Type B pancreatic cell (in vitro differentiated cells): Measurements from ENCODE around the gene PLCL1. TPM values are rescaled to one million over a fixed set of nuclear protein-coding genes. Genes with fewer than 3 reads are reported as not detected.

ENCODE experiments used
- DNase-seq: peaks from one replicate; pipeline ENCODE4 v3.0.0; 2021; ENCODE audit warnings: mixed read lengths; ENCODE audit not compliant: unreplicated experiment; ENCODE audit errors: extremely low spot score
- H3K27ac Mint-ChIP-seq: 2 replicates; pipeline ENCODE4 v1.8.0; 2021; ENCODE audit warnings: mild to moderate bottlenecking, mixed read lengths
- H3K27me3 Mint-ChIP-seq: 2 replicates; pipeline ENCODE4 v1.8.0; 2021; ENCODE audit warnings: mixed read lengths
- H3K36me3 Mint-ChIP-seq: 2 replicates; pipeline ENCODE4 v1.8.0; 2021; ENCODE audit warnings: mixed read lengths
- H3K4me1 Mint-ChIP-seq: one replicate; pipeline ENCODE4 v1.8.0; 2021; ENCODE audit warnings: mixed read lengths; ENCODE audit not compliant: unreplicated experiment
- H3K4me3 Mint-ChIP-seq: 2 replicates; pipeline ENCODE4 v1.8.0; 2021; ENCODE audit warnings: mild to moderate bottlenecking, mixed read lengths
- H3K9me3 Mint-ChIP-seq: 2 replicates; pipeline ENCODE4 v1.8.0; 2021; ENCODE audit warnings: mixed read lengths
- CTCF ChIP-seq: fragments of 200-600 bp; sonication (generic); conservative IDR thresholded peaks from 2 replicates; pipeline ENCODE4 v1.5.0; 2021; ENCODE audit warnings: antibody characterized with exemption, mild to moderate bottlenecking
- total RNA-seq: library from RNA; stranded (reverse); gene quantifications from 2 replicates; pipeline ENCODE4 v1.2.1, GENCODE V29; 2021; ENCODE audit warnings: low replicate concordance

PLCL1 gene
- total RNA-seq, 1 donor from 2014 or later: 4.4 TPM

GRCh38 chr2:197992482-197993133 lies 188.2 kb downstream of the PLCL1 start:
- Mint-ChIP-seq H3K27ac (no peak overlapping the region), H3K27me3 (no peaks in the 10 kb centered on the region), H3K9me3 (no peaks in the 10 kb centered on the region), H3K36me3 (peaks cover 4% of the 10 kb centered on the region), H3K4me3 (no peak overlapping the region), H3K4me1 (peaks cover 6% of the 10 kb centered on the region)
- no peak for TF ChIP-seq CTCF
- DNase-seq: no peak

- no peak overlapping the region for H3K4me3 Mint-ChIP-seq
- H3K27me3 Mint-ChIP-seq: no peaks in the 10 kb centered on the region
- H3K27ac Mint-ChIP-seq: no peak overlapping the region
- TF ChIP-seq CTCF: no peak
- H3K4me1 Mint-ChIP-seq: peaks cover 6% of the 10 kb centered on the region
- DNase-seq: no peak
- no peaks in the 10 kb centered on the region for H3K9me3 Mint-ChIP-seq
- peaks cover 4% of the 10 kb centered on the region for H3K36me3 Mint-ChIP-seq
Observed at GRCh38 chr2:197993363-197993762, 189.0 kb downstream of the PLCL1 start.

GRCh38 chr2:197993830-197994229 lies 189.4 kb downstream of the PLCL1 start:
- Mint-ChIP-seq H3K27me3 (no peaks in the 10 kb centered on the region), H3K27ac (no peak overlapping the region), H3K36me3 (peaks cover 4% of the 10 kb centered on the region), H3K4me1 (peaks cover 6% of the 10 kb centered on the region), H3K9me3 (no peaks in the 10 kb centered on the region), H3K4me3 (no peak overlapping the region)
- no peak for TF ChIP-seq CTCF
- no peak for DNase-seq

GRCh38 chr2:197994751-197995150 lies 190.4 kb downstream of the PLCL1 start:
- Mint-ChIP-seq H3K4me3 (no peak overlapping the region), H3K27ac (no peak overlapping the region), H3K4me1 (peaks cover 6% of the 10 kb centered on the region), H3K27me3 (no peaks in the 10 kb centered on the region), H3K36me3 (peaks cover 4% of the 10 kb centered on the region), H3K9me3 (no peaks in the 10 kb centered on the region)
- no peak for DNase-seq
- no peak for TF ChIP-seq CTCF

GRCh38 chr2:197996583-197996982 lies 192.2 kb downstream of the PLCL1 start:
- H3K4me1 Mint-ChIP-seq: peaks cover 6% of the 10 kb centered on the region
- H3K9me3 Mint-ChIP-seq: no peaks in the 10 kb centered on the region
- DNase-seq: no peak
- no peak for TF ChIP-seq CTCF
- no peak overlapping the region for H3K27ac Mint-ChIP-seq
- no peaks in the 10 kb centered on the region for H3K27me3 Mint-ChIP-seq
- H3K4me3 Mint-ChIP-seq: no peak overlapping the region
- no peaks in the 10 kb centered on the region for H3K36me3 Mint-ChIP-seq
